ENCODE results near the gene NAALADL2.

- no peak for TF ChIP-seq EZH2 (IDR thresholded peaks at IDR 0.05; ENCODE audit: low read length, missing control alignments)
- TF ChIP-seq, protein P1, sequence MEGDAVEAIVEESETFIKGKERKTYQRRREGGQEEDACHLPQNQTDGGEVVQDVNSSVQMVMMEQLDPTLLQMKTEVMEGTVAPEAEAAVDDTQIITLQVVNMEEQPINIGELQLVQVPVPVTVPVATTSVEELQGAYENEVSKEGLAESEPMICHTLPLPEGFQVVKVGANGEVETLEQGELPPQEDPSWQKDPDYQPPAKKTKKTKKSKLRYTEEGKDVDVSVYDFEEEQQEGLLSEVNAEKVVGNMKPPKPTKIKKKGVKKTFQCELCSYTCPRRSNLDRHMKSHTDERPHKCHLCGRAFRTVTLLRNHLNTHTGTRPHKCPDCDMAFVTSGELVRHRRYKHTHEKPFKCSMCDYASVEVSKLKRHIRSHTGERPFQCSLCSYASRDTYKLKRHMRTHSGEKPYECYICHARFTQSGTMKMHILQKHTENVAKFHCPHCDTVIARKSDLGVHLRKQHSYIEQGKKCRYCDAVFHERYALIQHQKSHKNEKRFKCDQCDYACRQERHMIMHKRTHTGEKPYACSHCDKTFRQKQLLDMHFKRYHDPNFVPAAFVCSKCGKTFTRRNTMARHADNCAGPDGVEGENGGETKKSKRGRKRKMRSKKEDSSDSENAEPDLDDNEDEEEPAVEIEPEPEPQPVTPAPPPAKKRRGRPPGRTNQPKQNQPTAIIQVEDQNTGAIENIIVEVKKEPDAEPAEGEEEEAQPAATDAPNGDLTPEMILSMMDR (conservative IDR thresholded peaks at IDR 0.05 in 1 of 2, IDR thresholded peaks at IDR 0.05 in 1 of 2; ENCODE audit: low read depth in 1 of 2, low read length in 2 of 2) = no peak
These were observed 438.1 kb downstream of the NAALADL2 start for GRCh38 chr3:175297216-175297615.
